ENCODE measurements around the gene CADM1.

The CADM1 gene

GRCh38 chr11:115134926-115135325 lies 369.3 kb downstream of the CADM1 start:
- H3K9ac ChIP-seq (ENCODE audit: low read length): no peak overlapping the region
- no peaks in the 10 kb centered on the region for H3K4me1 ChIP-seq (ENCODE audit: control insufficient read depth, insufficient read depth, low read length)
- H3K4me3 ChIP-seq (ENCODE audit: low read length): no peak overlapping the region
- no peaks in the 10 kb centered on the region for H3K36me3 ChIP-seq (ENCODE audit: control insufficient read depth, insufficient read depth, low read length, severe bottlenecking)
- no peak for DNase-seq (ENCODE audit: low read depth)
- H3K27me3 ChIP-seq (replicated peaks; ENCODE audit: control insufficient read depth, insufficient read depth, low read length): peaks cover 4% of the 10 kb centered on the region
- no peaks in the 10 kb centered on the region for H3K9me3 ChIP-seq (ENCODE audit: control insufficient read depth, low read length)

DNA sequence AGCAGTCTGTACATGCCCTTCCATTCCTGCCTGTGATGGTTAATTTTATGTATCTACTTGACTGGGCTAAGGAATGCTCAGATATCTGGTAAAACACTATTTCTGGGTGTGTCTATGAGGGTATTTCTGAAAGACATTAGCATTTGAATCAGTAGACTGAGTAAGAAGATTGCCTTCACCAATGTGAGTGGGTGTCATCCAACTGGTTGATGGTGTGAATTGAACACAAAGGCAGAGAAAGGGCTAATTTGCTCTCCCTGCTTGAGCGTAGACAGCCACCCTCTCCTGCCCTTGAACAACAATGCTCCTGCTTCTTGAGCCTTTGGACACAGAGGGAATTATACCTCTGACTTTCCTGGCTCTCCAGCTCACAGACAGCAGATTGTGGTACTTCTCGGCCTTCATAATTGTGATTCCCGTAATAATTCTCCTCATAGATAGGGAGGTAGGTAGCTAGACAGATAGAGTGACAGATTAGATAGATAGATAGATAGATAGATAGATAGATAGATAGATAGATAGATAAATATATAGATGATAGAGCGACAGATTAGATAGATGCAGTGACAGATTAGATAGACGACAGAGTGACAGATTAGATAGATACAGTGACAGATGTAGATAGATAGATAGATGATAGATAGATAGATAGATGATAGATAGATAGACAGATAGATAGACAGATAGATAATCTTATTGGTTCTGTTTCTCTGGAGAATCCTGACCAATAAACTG lies 370.6 kb downstream of the CADM1 start:
- no peaks in the 10 kb centered on the region for H3K27me3 ChIP-seq (replicated peaks; ENCODE audit: control insufficient read depth, insufficient read depth, low read length)
- no peak overlapping the region for H3K4me3 ChIP-seq (ENCODE audit: low read length)
- H3K36me3 ChIP-seq (ENCODE audit: control insufficient read depth, insufficient read depth, low read length, severe bottlenecking): no peaks in the 10 kb centered on the region
- no peak for DNase-seq (ENCODE audit: low read depth)
- no peaks in the 10 kb centered on the region for H3K4me1 ChIP-seq (ENCODE audit: control insufficient read depth, insufficient read depth, low read length)
- H3K9ac ChIP-seq (ENCODE audit: low read length): no peak overlapping the region
- no peaks in the 10 kb centered on the region for H3K9me3 ChIP-seq (ENCODE audit: control insufficient read depth, low read length)

DNA sequence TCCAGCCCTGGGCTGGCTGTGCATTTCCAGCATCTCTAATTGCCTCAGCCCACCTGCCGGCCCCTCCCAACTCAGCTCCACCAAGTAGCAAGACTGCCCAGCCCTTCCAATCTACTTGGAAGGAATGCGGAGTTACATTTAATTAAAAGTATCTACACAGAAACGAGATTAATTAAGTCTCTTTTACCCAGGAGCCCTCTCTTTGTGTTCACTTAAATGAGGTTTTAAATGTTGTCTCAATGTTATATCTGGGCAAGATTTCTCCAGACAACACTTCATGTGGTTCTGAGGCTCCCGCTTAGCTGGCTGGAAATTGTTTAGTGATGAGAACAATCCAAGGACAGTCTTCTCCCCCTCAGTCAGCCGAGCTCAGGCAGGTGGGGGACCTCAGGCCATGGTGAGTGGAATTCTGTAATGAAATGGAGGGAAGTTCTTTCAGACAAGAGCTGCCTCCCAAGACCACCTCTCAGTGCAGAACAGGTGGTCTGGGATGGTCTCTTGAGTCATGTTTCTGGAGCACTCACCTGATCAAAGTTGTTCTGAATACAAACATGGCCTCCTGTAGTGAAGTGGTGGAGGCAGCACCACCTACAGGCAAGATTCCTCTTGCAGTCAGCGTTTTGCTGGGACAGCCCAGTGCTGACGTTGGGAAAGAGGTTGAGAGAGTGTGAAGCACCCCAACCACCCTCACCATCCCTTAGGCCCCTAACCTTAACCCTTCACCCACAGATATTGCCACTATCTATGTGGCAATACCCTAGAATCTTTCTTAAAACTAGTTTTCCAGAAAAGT lies 371.6 kb downstream of the CADM1 start:
- Histone ChIP-seq H3K27me3 (replicated peaks; ENCODE audit: control insufficient read depth, insufficient read depth, low read length) (no peaks in the 10 kb centered on the region), H3K9ac (ENCODE audit: low read length) (no peak overlapping the region), H3K36me3 (ENCODE audit: control insufficient read depth, insufficient read depth, low read length, severe bottlenecking) (no peaks in the 10 kb centered on the region), H3K4me1 (ENCODE audit: control insufficient read depth, insufficient read depth, low read length) (no peaks in the 10 kb centered on the region), H3K9me3 (ENCODE audit: control insufficient read depth, low read length) (no peaks in the 10 kb centered on the region), H3K4me3 (ENCODE audit: low read length) (no peak overlapping the region)
- DNase-seq (ENCODE audit: low read depth): no peak

- no peak overlapping the region for H3K4me3 ChIP-seq (ENCODE audit: low read length)
- H3K4me1 ChIP-seq (ENCODE audit: control insufficient read depth, insufficient read depth, low read length): no peaks in the 10 kb centered on the region
- H3K27me3 ChIP-seq (replicated peaks; ENCODE audit: control insufficient read depth, insufficient read depth, low read length): no peaks in the 10 kb centered on the region
- no peak overlapping the region for H3K9ac ChIP-seq (ENCODE audit: low read length)
- no peaks in the 10 kb centered on the region for H3K9me3 ChIP-seq (ENCODE audit: control insufficient read depth, low read length)
- DNase-seq (ENCODE audit: low read depth): no peak
- no peaks in the 10 kb centered on the region for H3K36me3 ChIP-seq (ENCODE audit: control insufficient read depth, insufficient read depth, low read length, severe bottlenecking)
These were observed 374.5 kb downstream of the CADM1 start for GRCh38 chr11:115129473-115130289.

DNA sequence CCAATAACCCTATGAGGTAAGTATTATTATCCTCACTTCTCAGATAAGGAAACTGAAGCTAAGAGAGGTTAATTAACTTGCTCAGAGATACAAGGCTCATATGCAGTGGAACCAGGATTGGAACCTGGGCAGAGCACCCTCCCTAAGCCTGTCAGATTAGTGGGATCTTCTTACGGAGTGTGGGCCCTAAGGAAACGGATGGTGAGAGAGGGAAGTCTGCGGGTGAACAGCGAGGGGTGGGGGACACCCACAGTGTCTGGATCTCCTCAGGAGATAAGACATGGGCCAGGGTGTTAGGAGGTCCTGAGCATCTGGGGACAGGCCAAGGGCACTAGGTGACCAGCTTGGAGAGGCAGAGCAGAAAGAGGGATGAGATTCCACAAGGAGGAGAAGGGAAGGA lies 376.0 kb downstream of the CADM1 start:
- Histone ChIP-seq H3K27me3 (replicated peaks; ENCODE audit: control insufficient read depth, insufficient read depth, low read length) (no peaks in the 10 kb centered on the region), H3K9ac (ENCODE audit: low read length) (no peak overlapping the region), H3K36me3 (ENCODE audit: control insufficient read depth, insufficient read depth, low read length, severe bottlenecking) (no peaks in the 10 kb centered on the region), H3K4me1 (ENCODE audit: control insufficient read depth, insufficient read depth, low read length) (no peaks in the 10 kb centered on the region), H3K4me3 (ENCODE audit: low read length) (no peak overlapping the region), H3K9me3 (ENCODE audit: control insufficient read depth, low read length) (no peaks in the 10 kb centered on the region)
- no peak for DNase-seq (ENCODE audit: low read depth)

DNA sequence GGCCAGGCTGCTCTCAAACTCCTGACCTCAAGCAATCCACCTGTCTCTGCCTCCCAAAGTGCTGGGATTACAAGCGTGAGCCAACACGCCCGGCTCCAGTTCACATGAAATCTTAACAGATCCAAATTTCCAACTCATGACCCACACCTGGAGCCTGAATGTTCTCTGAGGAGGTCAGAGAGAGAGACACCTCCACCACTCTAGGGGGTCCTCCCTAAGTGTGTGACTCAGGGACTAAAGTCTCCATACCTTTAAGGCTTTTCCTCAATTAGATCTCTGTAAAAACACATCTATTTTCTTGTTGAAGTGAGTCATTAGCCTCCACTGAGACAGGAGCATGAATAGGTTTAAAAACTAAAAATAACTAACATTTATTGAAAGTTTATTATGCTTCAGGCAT lies 376.4 kb downstream of the CADM1 start:
- Histone ChIP-seq H3K27me3 (replicated peaks; ENCODE audit: control insufficient read depth, insufficient read depth, low read length) (no peaks in the 10 kb centered on the region), H3K9me3 (ENCODE audit: control insufficient read depth, low read length) (no peaks in the 10 kb centered on the region)

DNA sequence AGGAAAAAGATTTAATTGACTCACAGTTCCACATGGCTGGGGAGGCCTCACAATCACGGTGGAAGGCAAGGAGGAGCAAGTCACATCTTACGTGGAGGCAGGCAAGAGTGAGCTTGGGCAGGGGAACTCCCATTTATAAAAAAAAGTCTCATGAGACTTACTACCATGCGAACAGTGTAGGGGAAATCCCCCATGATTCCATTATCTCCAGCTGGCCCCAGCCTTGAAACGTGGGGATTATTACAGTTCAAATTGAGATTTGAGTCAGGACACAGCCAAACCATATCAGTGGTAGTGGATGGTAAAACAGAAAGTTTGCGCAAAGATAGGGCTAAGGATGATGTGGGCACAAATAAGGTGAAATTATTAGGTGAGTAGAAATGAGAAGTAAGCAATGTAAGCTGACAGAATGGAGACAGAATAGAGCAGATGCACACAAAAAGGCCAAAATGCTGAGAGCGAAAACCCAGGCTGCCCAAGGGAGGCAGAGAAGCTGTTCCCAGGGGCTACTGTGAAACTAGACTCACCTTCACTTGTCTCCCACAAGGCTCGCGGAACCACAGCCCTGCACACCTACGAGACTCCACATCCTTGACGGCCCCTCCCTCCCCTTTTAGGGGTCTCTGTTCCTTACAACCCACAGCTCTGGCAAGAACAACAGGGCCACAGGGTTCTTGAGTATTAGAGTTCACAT lies 377.6 kb downstream of the CADM1 start:
- H3K27me3 ChIP-seq (replicated peaks; ENCODE audit: control insufficient read depth, insufficient read depth, low read length): no peaks in the 10 kb centered on the region
- no peak overlapping the region for H3K4me3 ChIP-seq (ENCODE audit: low read length)
- no peak for DNase-seq (ENCODE audit: low read depth)

More for the DNA sequence above, 376.4 kb downstream of the CADM1 start:
- Histone ChIP-seq H3K36me3 (ENCODE audit: control insufficient read depth, insufficient read depth, low read length, severe bottlenecking) (no peaks in the 10 kb centered on the region), H3K4me3 (ENCODE audit: low read length) (no peak overlapping the region), H3K4me1 (ENCODE audit: control insufficient read depth, insufficient read depth, low read length) (no peaks in the 10 kb centered on the region), H3K9ac (ENCODE audit: low read length) (no peak overlapping the region)
- DNase-seq (ENCODE audit: low read depth): no peak

DNA sequence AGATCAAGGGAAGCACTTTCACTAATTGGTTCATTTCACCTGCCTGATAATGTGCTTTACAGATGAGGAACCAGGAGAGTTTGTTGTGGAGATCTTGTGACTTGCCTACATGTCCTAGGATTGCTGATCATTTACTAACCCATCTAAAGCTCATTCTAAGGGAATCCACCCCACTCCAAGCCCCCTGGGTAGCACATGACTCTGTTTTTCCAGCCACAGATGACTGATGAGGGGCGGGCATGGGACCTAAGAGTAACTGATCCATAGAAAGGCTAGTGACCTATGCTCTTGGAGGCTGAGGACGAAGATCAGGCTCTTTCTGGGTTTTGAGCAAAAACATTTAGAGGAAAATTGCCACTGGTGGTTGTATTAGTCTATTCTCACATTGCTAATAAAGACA lies 378.1 kb downstream of the CADM1 start:
- no peaks in the 10 kb centered on the region for H3K4me1 ChIP-seq (ENCODE audit: control insufficient read depth, insufficient read depth, low read length)
- no peak for DNase-seq (ENCODE audit: low read depth)
- H3K4me3 ChIP-seq (ENCODE audit: low read length): no peak overlapping the region
- H3K36me3 ChIP-seq (ENCODE audit: control insufficient read depth, insufficient read depth, low read length, severe bottlenecking): no peaks in the 10 kb centered on the region
- no peaks in the 10 kb centered on the region for H3K27me3 ChIP-seq (replicated peaks; ENCODE audit: control insufficient read depth, insufficient read depth, low read length)
- H3K9ac ChIP-seq (ENCODE audit: low read length): no peak overlapping the region
- H3K9me3 ChIP-seq (ENCODE audit: control insufficient read depth, low read length): no peaks in the 10 kb centered on the region

More for the DNA sequence above, 377.6 kb downstream of the CADM1 start:
- Histone ChIP-seq H3K36me3 (ENCODE audit: control insufficient read depth, insufficient read depth, low read length, severe bottlenecking) (no peaks in the 10 kb centered on the region), H3K9me3 (ENCODE audit: control insufficient read depth, low read length) (no peaks in the 10 kb centered on the region), H3K9ac (ENCODE audit: low read length) (no peak overlapping the region), H3K4me1 (ENCODE audit: control insufficient read depth, insufficient read depth, low read length) (no peaks in the 10 kb centered on the region)

DNA sequence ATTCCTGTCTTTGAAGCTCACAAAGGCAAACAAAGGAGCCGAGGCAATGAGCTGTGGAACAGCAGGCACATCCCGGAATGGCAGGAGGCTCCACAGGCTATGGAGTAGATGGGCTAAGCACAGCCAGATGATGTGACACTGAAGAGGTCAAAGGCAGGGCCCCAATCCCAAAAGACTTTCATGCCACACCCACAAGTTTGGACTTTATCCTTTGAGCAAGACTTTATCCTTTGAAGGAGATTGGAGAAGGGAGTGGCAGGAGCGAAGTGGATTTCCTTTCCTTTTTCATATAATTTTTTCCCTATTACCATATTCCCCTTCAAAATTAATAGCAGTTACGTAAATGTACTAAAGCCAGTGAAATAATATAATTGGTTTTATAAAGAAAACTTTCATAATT lies 379.4 kb downstream of the CADM1 start:
- H3K9me3 ChIP-seq (ENCODE audit: control insufficient read depth, low read length): no peaks in the 10 kb centered on the region
- no peak for DNase-seq (ENCODE audit: low read depth)
- no peaks in the 10 kb centered on the region for H3K27me3 ChIP-seq (replicated peaks; ENCODE audit: control insufficient read depth, insufficient read depth, low read length)

GRCh38 chr11:115123641-115124040 lies 380.6 kb downstream of the CADM1 start:
- Histone ChIP-seq H3K4me1 (ENCODE audit: control insufficient read depth, insufficient read depth, low read length) (no peaks in the 10 kb centered on the region), H3K9ac (ENCODE audit: low read length) (no peak overlapping the region), H3K27me3 (replicated peaks; ENCODE audit: control insufficient read depth, insufficient read depth, low read length) (no peaks in the 10 kb centered on the region), H3K9me3 (ENCODE audit: control insufficient read depth, low read length) (no peaks in the 10 kb centered on the region), H3K4me3 (ENCODE audit: low read length) (no peak overlapping the region), H3K36me3 (ENCODE audit: control insufficient read depth, insufficient read depth, low read length, severe bottlenecking) (no peaks in the 10 kb centered on the region)
- no peak for DNase-seq (ENCODE audit: low read depth)

More for the DNA sequence above, 379.4 kb downstream of the CADM1 start:
- H3K4me3 ChIP-seq (ENCODE audit: low read length): no peak overlapping the region
- H3K9ac ChIP-seq (ENCODE audit: low read length): no peak overlapping the region
- H3K36me3 ChIP-seq (ENCODE audit: control insufficient read depth, insufficient read depth, low read length, severe bottlenecking): no peaks in the 10 kb centered on the region
- H3K4me1 ChIP-seq (ENCODE audit: control insufficient read depth, insufficient read depth, low read length): no peaks in the 10 kb centered on the region

All from adipocyte (in vitro differentiated cells).